ENCODE results near the gene CCRL2.

The CCRL2 gene

DNA sequence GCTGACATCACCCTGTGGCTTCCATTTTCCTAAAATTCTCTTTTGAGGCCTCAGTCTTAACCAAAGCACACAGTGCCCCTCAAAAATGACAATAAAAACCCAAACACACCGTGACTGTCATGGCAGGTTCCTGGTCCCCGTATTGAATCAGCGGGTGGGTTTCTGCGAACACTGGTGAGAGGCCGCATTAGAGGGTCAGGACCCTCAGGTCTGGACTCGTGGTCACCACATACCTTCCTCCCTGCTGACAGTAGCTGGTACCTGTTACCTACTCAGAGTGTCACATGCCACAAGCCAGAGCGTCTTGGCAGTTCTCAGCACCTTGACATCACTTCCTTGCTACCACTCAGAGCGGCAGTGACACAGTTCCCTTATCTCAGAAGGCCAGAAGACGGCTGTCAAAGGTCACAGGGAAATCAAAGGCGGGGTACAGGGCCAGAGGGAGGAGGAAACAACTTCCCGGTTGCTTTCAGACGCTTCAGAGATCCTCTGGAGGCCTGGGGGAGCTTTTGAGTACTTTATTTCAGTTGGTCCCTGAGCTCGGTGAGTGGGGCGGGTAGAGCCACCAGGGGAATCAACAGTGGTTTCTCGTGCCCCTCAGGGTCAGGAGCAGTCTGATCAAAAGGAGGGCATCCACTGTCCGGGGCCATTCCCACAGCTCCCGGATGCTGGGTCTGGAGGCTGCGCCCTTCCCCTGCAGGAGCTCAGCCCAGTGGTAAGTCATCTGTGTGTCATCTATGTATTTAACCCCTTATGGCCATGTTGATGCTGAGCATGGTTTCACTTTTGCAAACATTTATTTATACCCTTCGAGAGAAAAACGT, at the start of gene CCRL2, which contains the start of gene CCR5AS:
Gene CCRL2 (plus strand): TSS at position 472 of the 824 bp plus-strand sequence. CDS start 821 bp downstream, outside the sequence.
Gene CCR5AS (minus strand): TSS at position 279 of the 824 bp plus-strand sequence.
- no peak for DNase-seq (ENCODE audit: extremely low read depth, low read depth)
- no peak within 1 kb of the TSS for H3K4me3 ChIP-seq (replicated peaks; ENCODE audit: low read depth, low read length)

GRCh38 chr3:46358466-46358865, 48.6 kb upstream of the CCRL2 start:
- no peak for TF ChIP-seq CTCF (IDR thresholded peaks at IDR 0.05; ENCODE audit: low read depth, low read length, missing control alignments)
- H3K4me3 ChIP-seq (replicated peaks; ENCODE audit: low read depth, low read length), result no peak overlapping the region
- no peak for DNase-seq (ENCODE audit: extremely low read depth, low read depth)

More for the DNA sequence above, at the start of gene CCRL2, which contains the start of gene CCR5AS:
- TF ChIP-seq CTCF (IDR thresholded peaks at IDR 0.05; ENCODE audit: low read depth, low read length, missing control alignments), result no peak

GRCh38 chr3:46359733-46360493, 47.1 kb upstream of the CCRL2 start:
- no peak overlapping the region for H3K4me3 ChIP-seq (replicated peaks; ENCODE audit: low read depth, low read length)
- no peak for DNase-seq (ENCODE audit: extremely low read depth, low read depth)

DNA sequence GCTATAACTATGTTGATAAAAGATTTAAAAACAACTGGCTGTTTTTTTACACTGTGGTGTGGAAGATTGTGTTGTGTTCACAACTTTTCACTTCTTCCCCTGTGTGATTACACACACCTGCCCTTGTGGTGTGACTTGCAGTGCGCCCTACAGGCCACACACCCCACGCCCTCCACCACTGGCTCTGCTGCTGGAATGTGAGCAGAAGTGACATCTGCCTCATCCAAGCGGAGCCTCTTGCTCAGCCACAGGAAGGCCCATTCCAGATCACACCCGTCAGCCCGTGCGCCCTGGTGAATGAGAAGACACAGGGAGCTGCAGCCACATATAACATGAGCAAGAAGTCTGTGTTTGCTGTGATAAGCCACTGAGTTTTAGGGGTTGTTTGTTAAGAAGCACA, 46.2 kb upstream of the CCRL2 start:
- no peak for DNase-seq (ENCODE audit: extremely low read depth, low read depth)
- no peak overlapping the region for H3K4me3 ChIP-seq (replicated peaks; ENCODE audit: low read depth, low read length)
- TF ChIP-seq CTCF (IDR thresholded peaks at IDR 0.05; ENCODE audit: low read depth, low read length, missing control alignments), result no peak

More at GRCh38 chr3:46359733-46360493, 47.1 kb upstream of the CCRL2 start:
- TF ChIP-seq CTCF (IDR thresholded peaks at IDR 0.05; ENCODE audit: low read depth, low read length, missing control alignments), result no peak

DNA sequence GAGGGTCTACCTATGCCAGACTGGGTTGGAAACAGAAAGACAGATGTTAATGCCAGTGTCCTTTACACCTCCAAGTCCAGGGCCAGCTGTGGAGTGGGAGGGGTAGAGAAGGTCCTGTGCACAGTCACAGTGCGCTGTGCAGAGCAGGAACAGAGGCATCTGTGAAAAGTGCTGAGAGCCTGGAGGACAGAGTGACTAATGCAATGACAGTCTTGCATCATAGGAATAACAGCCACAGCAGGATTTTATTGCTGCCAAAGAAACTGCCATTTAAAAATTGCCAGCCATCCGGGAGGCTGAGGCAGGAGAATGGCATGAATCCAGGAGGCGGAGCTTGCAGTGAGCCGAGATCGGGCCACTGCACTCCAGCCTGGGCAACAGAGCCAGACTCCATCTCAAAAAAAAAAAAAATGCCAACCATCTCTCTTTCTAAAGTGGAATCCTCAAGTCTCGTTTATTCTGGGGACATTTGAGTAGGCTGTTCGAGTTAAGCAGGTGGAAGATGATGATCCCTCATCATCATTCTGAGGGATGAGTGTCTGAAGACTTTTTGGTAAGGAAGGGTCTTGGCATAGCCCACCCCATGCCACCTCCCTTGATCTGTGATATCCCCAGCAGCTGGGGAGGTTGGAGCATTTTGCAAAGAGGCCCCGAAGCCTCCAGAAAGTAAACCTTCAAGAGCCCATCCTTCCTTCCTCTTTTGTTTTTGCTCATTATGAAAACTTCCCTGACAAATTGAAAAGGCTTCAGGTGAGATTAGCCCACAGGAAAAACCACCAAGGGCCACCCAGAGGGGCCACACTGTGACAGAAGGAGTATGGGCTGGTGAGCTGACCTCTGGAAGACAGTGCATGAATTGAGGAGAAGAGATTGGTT, 45.4 kb upstream of the CCRL2 start:
- no peak for DNase-seq (ENCODE audit: extremely low read depth, low read depth)
- TF ChIP-seq CTCF (IDR thresholded peaks at IDR 0.05; ENCODE audit: low read depth, low read length, missing control alignments), result no peak
- no peak overlapping the region for H3K4me3 ChIP-seq (replicated peaks; ENCODE audit: low read depth, low read length)

DNA sequence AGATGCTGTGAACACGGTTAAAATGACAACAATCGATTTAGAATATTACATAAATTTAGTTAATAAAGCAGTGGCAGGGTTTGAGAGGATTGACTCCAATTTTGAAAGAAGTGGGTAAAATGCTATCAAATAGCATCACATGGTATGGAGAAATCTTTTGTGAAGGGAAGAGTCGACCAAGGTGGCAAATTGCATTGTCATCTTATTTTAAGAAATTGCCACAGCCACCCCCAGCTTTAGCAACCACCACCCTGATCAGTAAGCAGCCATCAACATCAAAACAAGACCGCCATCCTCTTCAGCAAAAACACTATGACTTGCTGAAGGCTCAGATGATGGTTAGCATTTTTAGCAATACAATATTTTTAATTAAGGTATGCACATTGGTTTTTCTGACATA, 42.0 kb upstream of the CCRL2 start:
- no peak overlapping the region for H3K4me3 ChIP-seq (replicated peaks; ENCODE audit: low read depth, low read length)
- DNase-seq (ENCODE audit: extremely low read depth, low read depth), result no peak
- no peak for TF ChIP-seq CTCF (IDR thresholded peaks at IDR 0.05; ENCODE audit: low read depth, low read length, missing control alignments)
